Stimulated activated CD4-positive, alpha-beta T cell treated with anti-CD3 and anti-CD28 coated beads, Interleukin-12 subunit alpha, Interleukin-12 subunit beta, amount 100 ng/mL, for 4 hours (primary cell): ENCODE data around the gene ZNF394.

ENCODE experiments used
- DNase-seq: peaks from one replicate; pipeline ENCODE4 v3.0.0-alpha.2; 2020

ZNF394 gene

DNA sequence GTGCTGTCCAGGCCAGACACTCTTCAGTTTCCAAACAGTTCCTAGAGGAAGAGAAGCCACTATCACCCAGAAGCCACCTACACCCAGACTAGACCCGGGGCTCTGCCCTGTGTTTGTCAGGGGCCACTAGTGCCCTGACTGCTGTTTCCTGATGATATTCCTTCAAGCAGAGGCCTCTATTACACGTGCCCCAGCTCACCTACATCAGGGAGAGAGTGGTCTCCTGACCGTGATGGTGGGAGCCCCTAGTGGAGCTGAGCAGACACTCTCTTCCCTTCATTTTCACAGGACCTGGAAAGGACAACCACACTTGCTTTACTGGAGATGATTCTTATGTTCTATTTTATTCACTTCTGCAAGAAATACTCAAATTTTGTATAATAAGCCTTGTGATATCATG, 9.2 kb downstream of the ZNF394 start:
- no peak for DNase-seq

DNA sequence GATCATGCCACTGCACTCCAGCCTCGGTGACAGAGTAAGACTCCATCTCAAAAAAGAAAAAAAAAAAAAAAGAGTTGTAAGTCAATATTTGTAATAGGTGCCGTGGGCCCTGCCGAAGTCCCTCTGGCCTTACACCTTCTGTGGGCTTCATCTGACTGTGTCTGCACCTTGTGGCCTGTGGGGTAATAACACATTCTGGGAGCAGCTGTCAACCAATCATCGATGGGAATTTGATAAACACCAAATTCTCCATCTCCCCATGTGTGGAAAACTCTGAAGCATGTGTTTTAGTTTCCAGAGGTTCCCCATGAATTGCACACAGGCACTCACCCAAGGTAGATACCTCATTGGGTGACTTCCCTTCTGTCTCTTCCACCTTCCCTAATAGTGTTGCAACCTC, 10.8 kb downstream of the ZNF394 start:
- DNase-seq: no peak

DNA sequence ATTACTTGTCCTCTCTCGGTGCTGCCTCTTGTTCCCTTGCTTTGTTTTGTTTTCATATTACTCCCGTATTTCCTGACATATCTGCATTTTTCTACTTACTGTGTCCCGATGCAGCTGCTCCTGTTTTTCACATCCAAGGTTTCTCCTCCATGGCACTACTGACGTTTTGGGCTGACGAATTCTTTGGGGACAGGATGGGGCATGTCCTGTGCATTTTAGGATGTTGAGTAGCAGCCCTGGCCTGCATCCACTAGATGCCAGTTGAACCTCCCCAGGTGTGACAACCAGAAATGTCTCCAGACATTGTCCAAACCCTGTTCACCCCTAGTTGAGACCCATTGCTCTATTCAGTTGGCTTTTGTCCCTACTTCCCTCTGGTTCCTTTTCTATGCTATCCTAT, 15.0 kb downstream of the ZNF394 start:
- no peak for DNase-seq

DNA sequence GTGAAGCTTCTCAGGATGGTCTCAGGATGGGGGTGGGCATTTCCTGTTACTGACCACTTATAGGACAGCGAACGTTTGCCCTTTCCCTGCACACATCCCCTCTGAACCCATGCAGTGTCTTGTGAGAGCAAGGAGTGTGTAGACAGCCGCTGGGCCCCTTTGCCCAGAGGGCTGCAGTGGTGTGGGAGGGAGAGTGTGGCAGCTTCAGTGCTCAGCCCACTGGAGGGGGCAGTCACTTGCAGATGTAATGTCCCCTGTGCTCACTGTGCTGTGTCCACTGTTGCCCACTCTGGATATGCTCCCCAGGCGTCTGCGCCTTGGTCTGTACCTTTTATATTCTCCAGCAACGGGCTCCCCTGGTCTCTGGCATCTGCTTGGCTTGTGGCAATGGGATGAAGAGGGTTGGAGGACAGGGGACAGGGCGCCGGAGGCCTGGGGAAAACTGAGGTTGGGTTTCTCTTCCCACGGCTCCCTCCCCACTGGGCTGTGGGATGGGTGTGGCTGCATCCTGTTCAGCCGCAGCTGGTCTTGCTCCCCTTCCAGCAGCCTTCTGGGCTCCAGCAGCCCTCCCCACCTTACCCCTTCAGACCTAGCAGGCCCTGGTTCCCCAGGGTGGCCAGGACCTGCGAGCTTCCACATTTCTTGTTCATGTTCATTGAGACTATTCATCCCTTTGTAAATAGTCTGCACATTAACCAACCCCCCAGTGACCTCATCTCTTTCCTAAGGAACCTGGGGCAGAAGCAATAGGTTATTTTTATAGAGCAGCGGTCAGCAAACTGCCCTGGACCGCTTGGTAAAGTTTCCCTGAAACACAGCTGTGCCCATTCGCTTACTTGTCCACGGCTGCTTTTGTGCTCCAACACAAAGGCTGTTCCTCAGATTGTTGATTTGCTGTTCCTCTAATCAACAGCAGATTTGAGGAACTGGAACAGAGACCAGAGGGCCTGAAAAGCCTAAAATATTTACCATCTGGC, 21.3 kb downstream of the ZNF394 start:
- DNase-seq: no peak

DNA sequence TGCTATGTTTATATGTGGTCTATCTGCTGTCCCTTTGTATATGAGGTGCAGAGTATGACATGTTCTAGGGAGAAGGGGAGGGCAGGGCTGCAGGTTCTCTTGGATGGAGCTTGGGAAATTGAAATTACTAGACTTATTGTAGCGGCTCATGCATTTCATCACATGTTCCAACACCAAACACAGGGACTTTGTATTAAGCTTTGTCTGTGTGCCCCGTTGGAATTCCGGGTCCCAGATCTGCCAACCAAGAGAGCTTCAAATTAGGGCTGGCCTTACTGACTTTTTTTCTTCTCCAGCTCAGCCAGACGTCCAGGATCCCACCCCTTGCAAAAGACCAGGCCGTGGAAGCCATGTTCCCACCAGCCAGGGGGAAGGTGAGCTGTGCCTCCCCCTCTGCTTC, 24.0 kb downstream of the ZNF394 start:
- DNase-seq: no peak

DNA sequence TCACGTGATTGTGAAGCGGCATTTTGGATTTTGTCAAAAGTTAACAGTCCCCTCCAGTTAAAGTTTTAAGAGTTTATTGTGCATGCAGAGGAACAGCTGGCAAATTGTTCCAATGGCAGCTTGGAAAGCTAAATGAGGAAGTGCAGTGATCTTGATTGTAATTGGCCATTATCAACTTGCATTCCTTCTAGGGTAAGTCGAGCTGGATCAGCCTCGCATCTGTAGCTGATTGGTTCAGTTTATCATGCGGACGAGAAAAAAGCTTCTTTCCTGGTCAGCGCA, 26.8 kb downstream of the ZNF394 start:
- no peak for DNase-seq

DNA sequence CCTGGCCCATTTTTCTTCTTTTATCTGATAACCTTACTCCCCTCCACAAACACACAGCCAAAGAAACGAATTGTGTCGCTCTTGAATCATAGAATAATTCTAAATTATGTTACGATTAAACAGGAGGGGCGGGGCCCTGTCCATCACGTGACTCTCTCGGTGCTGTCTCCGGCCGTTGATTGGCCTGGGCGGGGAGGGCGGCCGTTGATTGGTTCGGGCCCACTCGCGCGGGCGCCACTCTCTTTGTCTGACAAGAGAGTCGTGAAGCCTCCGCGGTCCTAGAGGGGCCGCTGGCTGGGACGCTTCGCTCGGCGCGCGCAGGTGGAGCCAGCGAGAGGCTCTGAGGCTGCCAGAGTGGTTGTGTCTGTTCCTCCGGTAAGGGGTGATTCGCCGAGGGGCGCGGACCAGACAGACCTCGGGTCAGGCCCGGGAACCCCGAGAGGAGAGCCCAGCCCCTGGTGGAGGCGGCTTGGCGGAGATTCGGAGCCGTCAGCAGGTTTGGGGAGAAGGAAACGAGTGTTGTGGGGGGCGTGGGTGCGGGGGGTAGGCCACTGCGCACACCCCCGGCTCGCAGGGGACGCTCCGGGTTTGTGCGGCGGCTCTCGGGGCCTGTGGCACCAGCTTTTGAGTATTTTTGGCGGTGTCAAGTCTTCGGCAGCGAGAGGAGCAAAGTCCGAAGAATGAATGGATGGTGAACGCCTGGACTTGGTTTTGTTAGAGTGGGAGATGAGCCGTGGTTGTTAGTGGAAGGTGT, 27.3 kb downstream of the ZNF394 start, which contains the start of gene ZNF789:
ZNF789 (plus strand) TSS at position 330 of the 754 bp plus-strand sequence. CDS start 3,567 bp downstream, outside the sequence.
- DNase-seq: peak; percentile 98

DNA sequence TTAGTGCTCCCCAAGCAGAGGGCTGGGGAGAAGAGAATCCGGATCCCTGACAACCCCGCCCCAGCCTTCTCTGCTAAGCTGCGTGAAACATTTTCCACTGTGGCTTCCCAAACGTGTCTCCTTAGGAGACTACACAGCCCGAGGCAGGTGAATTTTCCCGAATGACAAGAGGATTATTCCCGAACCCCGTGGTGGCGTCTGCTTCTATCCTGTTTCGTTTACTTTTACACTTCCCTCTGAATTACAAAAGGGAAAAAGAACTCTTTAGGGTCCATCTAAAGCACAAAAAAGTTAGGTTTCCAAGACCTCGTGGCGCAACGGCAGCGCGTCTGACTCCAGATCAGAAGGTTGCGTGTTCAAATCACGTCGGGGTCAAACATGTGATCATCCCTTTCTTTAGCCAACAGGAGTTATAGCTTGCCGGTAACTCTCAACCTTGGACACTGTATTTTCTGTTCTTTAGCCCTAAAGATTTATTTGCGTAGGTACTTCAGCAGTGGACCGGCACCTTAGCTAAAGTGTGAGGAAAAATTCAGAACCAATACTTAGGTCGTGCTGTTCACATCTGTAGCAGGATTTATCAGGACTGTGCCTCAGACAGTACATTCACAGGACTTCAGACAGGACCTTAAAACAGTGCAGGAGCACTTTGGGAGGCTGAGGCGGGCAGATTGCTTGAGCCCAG, 30.6 kb downstream of the ZNF394 start:
- DNase-seq: no peak

DNA sequence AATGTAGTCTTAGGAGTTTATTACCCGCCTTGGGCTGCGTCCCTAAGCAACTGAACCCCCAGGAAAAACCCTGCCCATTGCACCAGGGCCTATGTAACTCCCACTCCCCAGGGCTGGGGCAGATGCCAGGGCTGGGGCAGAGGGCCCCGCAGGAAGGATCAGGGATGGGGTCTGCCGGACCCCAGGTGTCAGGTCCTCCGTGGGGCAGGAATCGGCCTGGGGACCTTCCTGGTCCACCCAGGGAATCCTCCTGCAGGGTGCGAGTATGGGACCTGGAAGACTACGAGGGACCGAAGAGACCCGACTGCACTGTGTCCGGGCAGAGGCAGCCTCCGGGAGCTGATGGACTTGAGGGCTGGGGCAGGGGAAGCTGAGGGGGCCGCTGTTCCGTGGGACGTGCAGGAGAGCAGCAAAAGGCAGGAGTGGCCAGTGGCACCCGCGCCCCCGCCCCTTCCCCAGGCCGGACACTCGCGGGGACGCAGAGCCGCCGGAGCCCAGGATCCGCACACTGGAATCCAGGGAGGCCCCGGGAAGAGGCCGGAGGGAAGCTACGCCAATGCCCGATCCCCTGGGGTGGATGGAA, 31.7 kb downstream of the ZNF394 start:
- no peak for DNase-seq

DNA sequence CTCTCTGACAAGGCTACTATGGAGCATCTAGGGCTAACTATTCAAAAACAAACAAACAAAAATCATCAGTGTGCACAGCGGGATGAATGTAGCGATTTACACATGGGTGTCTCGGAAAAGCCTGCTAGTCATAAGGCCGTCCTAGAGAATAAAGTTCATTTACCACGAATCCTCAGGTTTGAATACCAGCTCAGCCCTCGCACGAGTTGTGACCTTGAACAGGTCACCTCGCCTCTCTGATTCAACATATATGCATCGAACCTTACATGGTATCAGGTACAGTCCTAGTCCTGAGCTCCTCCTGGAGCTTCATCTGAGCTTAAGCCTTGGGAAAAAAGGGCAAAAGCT, 34.7 kb downstream of the ZNF394 start:
- no peak for DNase-seq

DNA sequence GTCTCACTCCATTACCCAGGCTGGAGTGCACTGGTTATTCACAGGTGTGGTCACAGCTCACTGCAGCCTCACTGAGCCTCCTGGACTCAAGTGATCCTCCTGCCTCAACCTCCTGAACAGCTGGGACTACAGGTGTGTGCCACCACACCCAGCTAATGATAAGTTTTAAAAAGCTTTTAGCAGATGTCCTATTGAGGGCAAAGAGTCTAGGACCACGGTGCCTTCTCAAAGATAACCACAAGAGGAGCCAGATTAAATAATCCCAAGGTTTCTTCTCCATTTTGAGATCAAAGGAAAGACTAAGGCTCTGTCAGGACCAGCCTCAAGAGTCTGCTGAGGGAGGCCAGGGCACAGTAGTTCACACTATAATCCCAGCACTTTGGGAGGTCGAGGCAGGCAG, 38.9 kb downstream of the ZNF394 start:
- no peak for DNase-seq

DNA sequence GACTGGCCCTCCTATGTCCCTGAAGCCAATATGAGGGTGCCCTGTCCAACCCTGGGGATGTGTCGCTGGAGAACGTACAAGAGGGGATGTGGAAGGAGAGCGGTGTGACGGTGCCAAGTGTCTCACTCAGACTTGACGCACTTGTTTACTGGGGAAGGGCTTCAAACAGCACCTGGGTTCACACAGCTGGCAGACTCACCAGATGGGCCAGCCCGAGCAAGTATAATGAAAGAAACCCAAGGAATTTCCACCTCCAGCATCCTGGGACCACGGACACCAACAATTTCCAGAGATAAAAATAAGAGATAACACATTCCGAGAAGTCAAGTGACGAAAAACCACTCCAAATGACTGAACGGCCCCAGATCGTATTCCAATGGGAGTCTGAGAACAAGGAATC, 39.4 kb downstream of the ZNF394 start:
- DNase-seq: no peak

DNA sequence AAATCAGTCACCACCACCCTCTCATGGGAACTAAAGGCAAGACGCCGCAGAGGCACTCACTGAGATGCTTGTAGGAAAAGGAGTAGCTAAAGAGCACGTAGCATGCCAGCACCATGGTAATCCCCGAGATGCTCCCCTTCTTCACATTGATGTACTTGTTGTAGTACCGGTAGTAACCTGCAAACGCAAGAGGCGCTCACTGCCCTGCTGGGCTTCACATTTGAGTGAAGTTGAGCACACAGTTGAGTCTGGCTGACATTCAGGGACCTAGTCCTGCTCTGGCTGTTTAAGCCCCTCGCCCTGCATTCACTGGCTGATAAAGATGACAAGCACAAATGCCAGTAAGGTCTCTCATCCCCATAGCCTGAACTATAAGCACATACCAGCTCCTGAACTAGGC, 41.0 kb downstream of the ZNF394 start:
- DNase-seq: no peak

DNA sequence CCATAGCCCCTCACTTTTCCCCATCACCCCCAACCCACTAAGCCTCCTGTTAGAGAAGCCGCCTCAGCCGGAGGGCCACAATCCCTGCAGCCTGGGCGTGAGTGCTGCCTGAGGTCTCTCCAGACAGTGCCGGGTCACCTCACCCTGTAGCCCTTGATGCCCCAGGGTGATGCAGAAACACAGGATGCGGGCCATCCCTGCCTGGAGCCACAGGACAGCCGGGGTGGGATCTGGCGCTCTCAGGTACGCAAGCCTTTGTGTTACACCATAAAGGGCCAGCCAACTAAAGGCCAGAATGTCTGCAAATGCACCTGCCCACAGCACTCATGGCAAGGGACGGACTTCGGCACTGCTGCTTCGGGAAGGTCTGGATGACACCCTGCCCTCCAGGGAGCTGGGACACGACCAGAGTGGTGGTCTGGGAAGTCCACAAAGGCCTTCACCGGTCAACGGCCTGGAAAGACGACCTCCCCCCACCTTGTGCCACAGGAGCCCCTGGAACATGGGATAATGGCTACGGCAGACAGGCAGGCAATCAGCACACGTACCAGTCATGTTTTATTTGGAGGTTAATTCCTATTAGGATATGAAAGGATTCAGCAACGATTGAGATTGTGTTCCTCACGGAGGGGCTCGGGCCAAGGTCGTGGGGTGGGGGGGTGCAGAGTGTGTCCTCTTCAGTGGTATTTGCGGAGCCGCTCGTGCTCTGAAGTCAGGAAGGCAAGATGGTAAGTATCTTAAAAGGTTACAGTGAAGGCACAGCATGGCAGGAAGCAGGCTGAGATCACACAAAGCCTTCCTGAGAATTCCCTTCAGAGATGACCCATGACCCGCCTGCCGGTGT, 42.2 kb downstream of the ZNF394 start:
- no peak for DNase-seq

DNA sequence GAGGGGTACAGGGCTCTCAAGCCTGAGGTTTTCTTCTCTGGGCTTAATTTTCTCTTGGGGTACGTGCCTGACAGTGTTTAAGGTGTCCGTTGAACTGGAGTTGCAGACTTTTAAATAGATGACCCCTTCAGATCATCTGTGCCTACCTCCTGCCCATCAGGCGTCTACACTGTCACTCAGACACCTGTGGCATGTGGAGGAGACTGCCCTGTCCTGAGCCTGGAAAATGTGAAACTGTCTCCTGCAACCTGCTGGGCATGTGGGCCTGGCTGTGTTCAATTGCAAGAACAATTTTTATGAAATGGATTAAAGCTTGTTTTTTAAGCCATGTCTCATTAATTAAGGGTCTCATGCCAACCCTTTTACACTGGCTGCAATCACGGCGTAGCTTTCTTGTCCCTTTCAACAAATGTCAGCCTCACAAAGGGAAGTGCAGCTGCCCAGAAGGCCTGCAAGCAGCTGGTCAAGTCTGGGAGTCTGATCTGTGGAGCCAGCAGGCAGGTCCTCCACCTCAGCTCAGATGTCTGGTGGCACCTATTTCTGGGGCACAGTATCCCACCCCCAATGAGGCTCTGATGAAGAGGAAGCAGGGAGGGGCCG, 42.9 kb downstream of the ZNF394 start:
- DNase-seq: no peak

DNA sequence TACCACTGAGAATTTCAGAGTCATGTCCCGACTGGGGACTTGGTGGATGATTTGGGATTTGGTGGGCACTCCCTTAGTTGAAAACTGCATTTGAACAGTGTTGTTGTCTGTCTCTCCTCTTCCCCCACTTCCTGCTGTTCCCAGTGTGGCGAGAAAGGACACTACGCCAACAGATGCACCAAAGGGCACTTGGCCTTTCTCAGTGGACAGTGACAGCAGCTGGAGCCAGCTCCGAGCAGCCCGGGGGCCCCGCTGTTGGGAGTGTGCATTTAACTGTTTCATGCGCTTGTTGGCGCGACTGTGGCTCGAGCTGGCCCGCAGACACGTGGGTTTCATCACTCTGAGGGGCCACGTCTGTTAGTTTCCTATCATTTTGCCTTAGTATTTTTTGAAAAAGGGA, 43.8 kb downstream of the ZNF394 start:
- DNase-seq: no peak

DNA sequence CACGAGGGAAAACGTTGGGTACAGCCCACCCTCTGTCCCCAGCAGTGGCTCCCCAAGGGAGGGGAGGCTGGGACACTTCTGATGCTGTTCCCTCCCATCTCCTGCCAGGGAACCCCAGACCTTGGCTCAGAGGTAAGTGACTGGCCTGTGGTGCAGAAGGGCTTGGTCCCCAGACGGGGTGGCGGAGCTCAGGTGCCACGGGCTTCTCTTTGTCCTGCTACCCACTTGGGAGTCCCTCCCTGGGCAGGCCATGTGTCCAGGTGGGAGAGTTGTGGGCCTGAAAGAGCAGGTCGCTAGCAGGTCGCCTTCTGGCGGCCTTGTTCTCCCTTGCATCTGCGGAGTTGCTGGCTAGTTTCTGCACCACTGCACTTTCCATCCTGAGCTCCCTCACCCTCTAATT, 44.2 kb downstream of the ZNF394 start:
- DNase-seq: no peak

DNA sequence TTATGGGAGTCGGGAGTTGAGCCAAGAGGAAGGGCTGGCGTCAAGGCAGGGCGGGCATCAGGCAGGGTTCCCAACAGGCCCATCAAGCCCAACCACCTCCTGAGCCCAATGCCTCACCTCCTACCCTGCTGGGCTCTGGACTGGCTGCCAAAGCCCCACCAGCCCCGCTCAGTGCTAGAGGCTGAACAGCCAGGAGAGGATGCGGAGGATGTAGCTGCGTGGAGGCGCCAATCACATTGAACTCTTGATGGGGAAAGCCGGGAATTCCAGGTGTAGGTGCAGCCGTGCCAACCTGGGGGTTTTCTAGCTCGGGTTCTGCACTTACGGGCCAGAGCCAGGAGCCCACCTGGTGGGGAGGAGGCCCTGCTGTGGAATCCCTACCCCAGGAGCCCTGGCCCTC, 47.0 kb downstream of the ZNF394 start:
- no peak for DNase-seq

DNA sequence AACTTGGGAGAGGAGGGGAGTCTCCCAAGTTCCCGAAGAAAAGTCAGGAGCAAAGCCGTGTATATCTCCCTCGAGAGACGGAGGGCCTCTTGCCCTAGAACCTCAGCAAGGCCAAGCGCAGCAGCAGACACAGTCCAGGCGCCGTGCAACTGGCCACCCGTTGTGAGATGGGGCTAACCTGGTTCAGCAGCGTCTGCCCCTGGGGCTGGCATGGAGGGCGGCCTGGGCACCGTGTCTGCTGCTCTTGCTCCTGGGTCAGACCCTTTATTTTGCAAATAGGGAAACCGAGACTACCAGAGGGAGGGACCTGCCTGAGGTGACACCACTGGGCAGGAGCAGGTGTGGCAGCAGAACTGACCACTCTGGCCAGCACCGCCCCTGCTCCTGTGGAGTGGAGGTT, 47.5 kb downstream of the ZNF394 start:
- no peak for DNase-seq

DNA sequence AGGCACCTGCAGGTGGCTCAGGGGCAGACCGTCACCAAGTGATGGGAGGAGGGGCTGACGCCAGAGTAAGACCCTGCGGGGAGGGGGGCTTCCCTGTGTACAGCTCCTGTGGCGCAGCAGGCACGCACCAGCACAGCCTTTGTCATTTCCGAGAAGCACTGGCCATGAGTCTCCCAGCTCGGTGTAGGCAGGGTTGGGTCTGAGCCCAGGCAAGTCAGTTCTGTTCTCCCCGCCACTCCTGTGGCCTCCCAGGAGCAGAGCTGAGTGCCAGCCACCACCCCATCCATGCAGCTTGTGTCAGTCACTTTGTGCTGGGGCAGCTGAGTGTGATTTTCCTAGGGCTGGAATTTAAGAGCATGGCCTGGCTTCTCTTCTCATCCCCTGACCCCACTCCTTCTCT, 48.1 kb downstream of the ZNF394 start:
- DNase-seq: no peak

DNA sequence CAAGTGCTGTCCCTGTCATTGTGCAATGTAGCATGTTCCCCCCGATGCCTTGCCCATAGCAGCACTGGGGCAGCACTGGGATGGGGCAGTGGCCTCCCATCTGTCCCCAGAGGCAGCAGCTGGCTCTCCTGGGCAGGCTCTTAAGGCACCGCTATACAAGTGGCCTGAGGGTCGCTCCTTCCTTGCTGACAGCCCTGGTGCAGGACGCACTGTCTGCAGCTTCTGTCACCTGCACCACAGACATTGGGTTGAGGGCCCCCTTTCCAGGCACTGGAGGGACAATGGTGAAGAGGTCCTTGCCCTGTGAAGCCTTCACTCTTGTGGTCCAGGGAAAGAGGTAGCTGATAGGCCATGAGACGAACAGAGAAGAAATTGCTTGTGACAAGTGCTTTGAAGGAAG, 50.8 kb downstream of the ZNF394 start:
- DNase-seq: no peak

DNA sequence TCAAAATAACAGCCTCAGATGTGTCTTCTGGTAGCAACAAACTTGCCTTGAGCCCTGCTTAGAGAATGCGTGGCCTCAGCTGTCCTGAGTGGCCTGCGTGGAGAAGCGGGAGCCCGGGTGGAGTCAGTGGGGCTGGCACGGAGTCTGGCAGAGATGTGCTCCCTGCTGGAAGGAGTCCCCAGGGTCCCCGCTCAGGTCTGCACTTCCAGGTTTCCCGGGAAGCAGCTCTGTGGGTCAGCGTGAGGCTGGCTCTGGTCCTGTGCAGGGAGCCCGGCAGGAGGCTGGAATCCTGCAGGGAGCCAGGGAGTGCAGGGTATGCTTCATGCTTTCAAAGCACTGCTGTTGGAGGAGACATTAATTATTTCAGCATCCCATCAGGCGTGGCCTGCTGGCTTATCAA, 51.2 kb downstream of the ZNF394 start:
- DNase-seq: no peak
